Liver (tissue), 9 donors: Measurements from ENCODE around the gene C1orf21. TPM values are rescaled to one million over a fixed set of nuclear protein-coding genes. Genes with fewer than 3 reads are reported as not detected.

Experiments used
- DNase-seq: peaks from one replicate; pipeline ENCODE4 v3.0.0-alpha.2; 2017; ENCODE audit warnings: low spot score
- H3K27ac ChIP-seq, 2 donors: one replicate each; pipeline ENCODE4 v1.7.0; 2013; ENCODE audit warnings: inconsistent platforms in 2 of 2, low read length in 2 of 2, control low read depth in 1 of 2, low read depth in 1 of 2, mild to moderate bottlenecking in 1 of 2
- H3K27me3 ChIP-seq, 4 donors: one replicate each; pipeline versions ENCODE4 v1.6.1 to v1.7.0; 2013; ENCODE audit warnings: low read length in 3 of 4, inconsistent platforms in 1 of 4, mild to moderate bottlenecking in 1 of 4, moderate library complexity in 1 of 4; ENCODE audit not compliant: control insufficient read depth in 4 of 4, insufficient read depth in 4 of 4
- H3K36me3 ChIP-seq, 4 donors: one replicate each; pipeline versions ENCODE4 v1.6.1 to v1.7.0; 2013; ENCODE audit warnings: low read length in 3 of 4, mild to moderate bottlenecking in 3 of 4, low read depth in 1 of 4, moderate library complexity in 1 of 4; ENCODE audit not compliant: control insufficient read depth in 4 of 4, insufficient read depth in 3 of 4
- H3K4me1 ChIP-seq, 4 donors: one replicate each; pipeline versions ENCODE4 v1.6.1 to v1.7.0; 2013; ENCODE audit warnings: low read length in 3 of 4, mild to moderate bottlenecking in 3 of 4, moderate library complexity in 1 of 4; ENCODE audit not compliant: control insufficient read depth in 4 of 4, insufficient read depth in 4 of 4
- H3K4me3 ChIP-seq, 3 donors: one replicate each; pipeline versions ENCODE4 v1.6.1 to v1.7.0; 2013; ENCODE audit warnings: low read length in 3 of 3, control low read depth in 1 of 3, low read depth in 1 of 3, mild to moderate bottlenecking in 1 of 3
- H3K9ac ChIP-seq, 2 donors: one replicate each; pipeline ENCODE4 v1.7.0; 2013; ENCODE audit warnings: low read length in 2 of 2, mild to moderate bottlenecking in 2 of 2, moderate library complexity in 2 of 2, control low read depth in 1 of 2, low read depth in 1 of 2
- H3K9me3 ChIP-seq, 4 donors: one replicate each; pipeline versions ENCODE4 v1.6.1 to v1.7.0; 2013; ENCODE audit warnings: low read length in 3 of 4; ENCODE audit not compliant: control insufficient read depth in 4 of 4
- CTCF ChIP-seq: fragments of 150-350 bp; IDR thresholded peaks from 2 replicates; pipeline ENCODE4 v1.5.1; 2017; ENCODE audit warnings: improper control_type of control experiment, low read depth, low read length; ENCODE audit not compliant: missing input control
- EGR1 ChIP-seq, 2 donors: IDR thresholded peaks; 2 replicates each; pipeline ENCODE4 v1.6.1; 2016 to 2018; ENCODE audit warnings: antibody characterized with exemption in 2 of 2, low read depth in 2 of 2
- FOXA1 ChIP-seq: IDR thresholded peaks from 2 replicates; pipeline ENCODE4 v1.6.1; 2016; ENCODE audit warnings: antibody characterized with exemption
- FOXA2 ChIP-seq: IDR thresholded peaks from 2 replicates; pipeline ENCODE4 v1.6.1; 2016; ENCODE audit warnings: antibody characterized with exemption
- GABPA ChIP-seq, 2 donors: IDR thresholded peaks in 1 of 2; conservative IDR thresholded peaks in 1 of 2; 2 replicates each; pipeline ENCODE4 v1.6.1; 2016; ENCODE audit warnings: antibody characterized with exemption in 2 of 2, mild to moderate bottlenecking in 1 of 2, moderate library complexity in 1 of 2
- HNF4A ChIP-seq, 2 donors: conservative IDR thresholded peaks; 2 replicates each; pipeline ENCODE4 v1.6.1; 2016; ENCODE audit warnings: antibody characterized with exemption in 2 of 2, mild to moderate bottlenecking in 2 of 2
- HNF4G ChIP-seq: IDR thresholded peaks from 2 replicates; pipeline ENCODE4 v1.6.1; 2016; ENCODE audit warnings: antibody characterized with exemption
- JUND ChIP-seq, 2 donors: IDR thresholded peaks; 2 replicates each; pipeline ENCODE4 v1.6.1; 2016; ENCODE audit warnings: antibody characterized with exemption in 2 of 2
- MAX ChIP-seq: IDR thresholded peaks from 2 replicates; pipeline ENCODE4 v1.6.1; 2016; ENCODE audit warnings: antibody characterized with exemption
- NR2F2 ChIP-seq: IDR thresholded peaks from 2 replicates; pipeline ENCODE4 v1.6.1; 2016; ENCODE audit warnings: antibody characterized with exemption
- RAD21 ChIP-seq, 2 donors: IDR thresholded peaks; 2 replicates each; pipeline ENCODE4 v1.6.1; 2016; ENCODE audit warnings: antibody characterized with exemption in 2 of 2, mild to moderate bottlenecking in 2 of 2
- RXRA ChIP-seq, 2 donors: IDR thresholded peaks; 2 replicates each; pipeline ENCODE4 v1.6.1; 2017 to 2018; ENCODE audit warnings: antibody characterized with exemption in 2 of 2, mild to moderate bottlenecking in 1 of 2
- SP1 ChIP-seq: IDR thresholded peaks from 2 replicates; pipeline ENCODE4 v1.6.1; 2018; ENCODE audit warnings: antibody characterized with exemption, mild to moderate bottlenecking
- TAF1 ChIP-seq: conservative IDR thresholded peaks from 2 replicates; pipeline ENCODE4 v1.6.1; 2016; ENCODE audit warnings: antibody characterized with exemption, mild to moderate bottlenecking
- YY1 ChIP-seq: IDR thresholded peaks from 2 replicates; pipeline ENCODE4 v1.6.1; 2016; ENCODE audit warnings: antibody characterized with exemption, mild to moderate bottlenecking
- ZBTB33 ChIP-seq: IDR thresholded peaks from 2 replicates; pipeline ENCODE4 v1.6.1; 2016; ENCODE audit warnings: antibody characterized with exemption
- WGBS: extraction: QIAGEN DNeasy Blood & Tissue Kit; methylation state at CpG from one replicate; pipeline ENCODE4 v1.1.7; 2013; 5-methylcytosine and 5-hydroxymethylcytosine counted together
- polyA plus RNA-seq, 2 donors: library from polyadenylated mRNA; stranded (reverse) in 1 of 2; unstranded in 1 of 2; fragments of 200-250 nt in 1 of 2; fragments of >200 nt in 1 of 2; fragmentation: Nextera tagmentation in 1 of 2; extraction: Ambion mirVana in 1 of 2; gene quantifications; one replicate each; pipeline versions ENCODE4 v1.2.1 to v1.2.3, GENCODE V29; 2013 to 2015
- total RNA-seq, 2 donors: library from RNA; depleted of rRNA; stranded (reverse); fragments of >200 nt; gene quantifications; one replicate each; pipeline ENCODE4 v1.2.3, GENCODE V29; 2014
- TF ChIP-seq, protein P1 (sequence below): IDR thresholded peaks from 2 replicates; pipeline ENCODE4 v1.6.1; 2016; ENCODE audit warnings: antibody characterized with exemption, mild to moderate bottlenecking
- donor health status: healthy.
- donor health status: healthy.
- donor health status: healthy.
- donor health status: healthy.
- donor health status: healthy.

Gene C1orf21
- total and polyA plus RNA-seq, 4 donors: 2.3 to 21.3 (median 13.4) TPM

DNA sequence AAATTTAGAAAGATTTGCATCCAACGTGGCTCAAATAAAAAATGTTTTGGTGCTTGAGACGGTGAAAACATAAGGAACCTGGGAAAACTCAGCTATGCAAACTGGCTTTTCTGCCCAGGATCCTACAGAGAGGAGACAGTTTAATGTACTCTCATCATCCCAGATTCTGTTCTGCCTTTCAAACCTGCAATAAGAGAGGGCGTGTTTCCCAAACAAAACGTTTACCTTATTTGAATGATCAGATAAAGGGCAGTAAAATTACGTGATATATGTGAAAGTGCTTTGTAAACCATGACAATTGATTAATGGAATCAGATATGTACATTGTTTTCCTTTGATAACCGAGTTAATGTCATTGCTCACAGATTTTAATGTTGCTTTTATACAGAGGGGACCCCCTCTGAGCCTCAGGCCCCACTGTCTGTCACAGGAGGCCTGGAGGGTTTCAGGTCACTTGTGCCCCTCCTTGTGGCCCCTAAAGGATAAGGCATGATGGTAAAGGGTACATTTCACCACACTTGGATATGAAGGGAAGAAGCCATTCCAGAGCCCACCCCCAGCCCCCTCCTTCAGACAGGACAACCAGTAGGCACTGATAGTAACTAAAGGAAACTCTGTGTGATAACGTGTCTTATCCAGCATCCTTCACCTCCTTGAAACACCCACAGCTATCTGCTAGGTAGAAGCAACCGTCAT is 210.3 kb downstream of the C1orf21 start:
- WGBS: 79% methylated on average over 8 of the region's 8 CpGs
- no peak for TF ChIP-seq RXRA (IDR thresholded peaks at IDR 0.05)
- no peak for TF ChIP-seq CTCF
- TF ChIP-seq EGR1 (IDR thresholded peaks at IDR 0.05; ENCODE audit: low read depth in 2 of 2): no peak
- TF ChIP-seq TAF1: no peak
- no peak for TF ChIP-seq FOXA1
- no peak for TF ChIP-seq NR2F2
- no peak for TF ChIP-seq HNF4G
- TF ChIP-seq GABPA (IDR thresholded peaks at IDR 0.05 in 1 of 2, conservative IDR thresholded peaks at IDR 0.05 in 1 of 2): no peak
- TF ChIP-seq MAX: no peak
- TF ChIP-seq, protein P1, sequence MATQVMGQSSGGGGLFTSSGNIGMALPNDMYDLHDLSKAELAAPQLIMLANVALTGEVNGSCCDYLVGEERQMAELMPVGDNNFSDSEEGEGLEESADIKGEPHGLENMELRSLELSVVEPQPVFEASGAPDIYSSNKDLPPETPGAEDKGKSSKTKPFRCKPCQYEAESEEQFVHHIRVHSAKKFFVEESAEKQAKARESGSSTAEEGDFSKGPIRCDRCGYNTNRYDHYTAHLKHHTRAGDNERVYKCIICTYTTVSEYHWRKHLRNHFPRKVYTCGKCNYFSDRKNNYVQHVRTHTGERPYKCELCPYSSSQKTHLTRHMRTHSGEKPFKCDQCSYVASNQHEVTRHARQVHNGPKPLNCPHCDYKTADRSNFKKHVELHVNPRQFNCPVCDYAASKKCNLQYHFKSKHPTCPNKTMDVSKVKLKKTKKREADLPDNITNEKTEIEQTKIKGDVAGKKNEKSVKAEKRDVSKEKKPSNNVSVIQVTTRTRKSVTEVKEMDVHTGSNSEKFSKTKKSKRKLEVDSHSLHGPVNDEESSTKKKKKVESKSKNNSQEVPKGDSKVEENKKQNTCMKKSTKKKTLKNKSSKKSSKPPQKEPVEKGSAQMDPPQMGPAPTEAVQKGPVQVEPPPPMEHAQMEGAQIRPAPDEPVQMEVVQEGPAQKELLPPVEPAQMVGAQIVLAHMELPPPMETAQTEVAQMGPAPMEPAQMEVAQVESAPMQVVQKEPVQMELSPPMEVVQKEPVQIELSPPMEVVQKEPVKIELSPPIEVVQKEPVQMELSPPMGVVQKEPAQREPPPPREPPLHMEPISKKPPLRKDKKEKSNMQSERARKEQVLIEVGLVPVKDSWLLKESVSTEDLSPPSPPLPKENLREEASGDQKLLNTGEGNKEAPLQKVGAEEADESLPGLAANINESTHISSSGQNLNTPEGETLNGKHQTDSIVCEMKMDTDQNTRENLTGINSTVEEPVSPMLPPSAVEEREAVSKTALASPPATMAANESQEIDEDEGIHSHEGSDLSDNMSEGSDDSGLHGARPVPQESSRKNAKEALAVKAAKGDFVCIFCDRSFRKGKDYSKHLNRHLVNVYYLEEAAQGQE: no peak
- no peak for TF ChIP-seq SP1
- no peak for TF ChIP-seq JUND (IDR thresholded peaks at IDR 0.05)
- no peak for TF ChIP-seq RAD21 (IDR thresholded peaks at IDR 0.05)
- no peak for TF ChIP-seq HNF4A (conservative IDR thresholded peaks at IDR 0.05)

DNA sequence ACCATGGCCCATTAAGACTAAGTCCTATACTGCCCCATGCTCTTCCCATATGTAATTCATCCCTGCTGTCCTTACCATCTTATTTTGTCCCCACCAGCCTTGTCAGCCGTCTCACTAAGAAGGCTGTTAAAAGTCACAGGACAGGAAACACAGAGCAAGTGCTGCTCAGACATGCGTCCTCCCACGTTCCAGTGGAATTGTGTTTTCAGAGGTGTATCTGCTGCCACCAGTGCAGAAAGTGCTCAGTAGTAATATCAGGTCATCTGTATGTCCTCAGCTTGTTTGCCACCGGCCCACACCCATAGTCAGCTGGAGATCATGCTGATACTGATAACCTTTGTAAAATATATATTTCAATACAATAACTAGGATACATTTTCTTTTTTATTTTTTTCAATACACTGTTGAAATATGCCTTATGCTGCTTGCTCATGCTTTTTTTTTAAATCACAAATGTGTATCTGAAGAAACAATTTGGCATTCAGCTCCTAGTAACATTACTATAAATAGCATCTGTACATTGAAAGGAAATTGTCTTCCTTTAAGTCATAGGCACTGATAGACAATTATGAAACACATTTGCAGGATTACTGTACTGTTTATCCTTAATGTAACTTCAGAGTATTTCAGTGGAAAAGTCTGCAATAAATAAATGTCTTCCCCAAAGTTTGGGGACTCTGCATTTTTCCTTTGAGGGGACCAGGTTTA is 211.0 kb downstream of the C1orf21 start:
- 74% methylated on average over 4 of the region's 4 CpGs for WGBS
- H3K4me1 ChIP-seq: no peaks in the 10 kb centered on the region
- H3K27ac ChIP-seq: no peak overlapping the region
- no peaks in the 10 kb centered on the region for H3K9me3 ChIP-seq
- H3K9ac ChIP-seq: no peak overlapping the region
- no peak overlapping the region for H3K4me3 ChIP-seq
- H3K36me3 ChIP-seq: peaks cover 0 to 10% (median under 1%) of the 10 kb centered on the region in 4 donors
- DNase-seq: no peak
- H3K27me3 ChIP-seq: no peaks in the 10 kb centered on the region
- TF ChIP-seq TAF1 (no peak), RAD21 (IDR thresholded peaks at IDR 0.05) (no peak), EGR1 (IDR thresholded peaks at IDR 0.05; ENCODE audit: low read depth in 2 of 2) (no peak), MAX (no peak), ZBTB33 (no peak), CTCF (no peak), FOXA2 (no peak), SP1 (no peak), HNF4G (no peak), YY1 (no peak), JUND (IDR thresholded peaks at IDR 0.05) (no peak), RXRA (IDR thresholded peaks at IDR 0.05) (no peak), HNF4A (conservative IDR thresholded peaks at IDR 0.05) (no peak)

More for the DNA sequence above, 210.3 kb downstream of the C1orf21 start:
- no peak for DNase-seq
- peaks cover 0 to 14% (median under 1%) of the 10 kb centered on the region in 4 donors for H3K36me3 ChIP-seq
- no peaks in the 10 kb centered on the region for H3K27me3 ChIP-seq
- H3K4me3 ChIP-seq: no peak overlapping the region
- H3K27ac ChIP-seq: no peak overlapping the region
- no peak overlapping the region for H3K9ac ChIP-seq
- H3K4me1 ChIP-seq: no peaks in the 10 kb centered on the region
- no peaks in the 10 kb centered on the region for H3K9me3 ChIP-seq
